ENCODE data around the gene FBN1.

The FBN1 gene

DNA sequence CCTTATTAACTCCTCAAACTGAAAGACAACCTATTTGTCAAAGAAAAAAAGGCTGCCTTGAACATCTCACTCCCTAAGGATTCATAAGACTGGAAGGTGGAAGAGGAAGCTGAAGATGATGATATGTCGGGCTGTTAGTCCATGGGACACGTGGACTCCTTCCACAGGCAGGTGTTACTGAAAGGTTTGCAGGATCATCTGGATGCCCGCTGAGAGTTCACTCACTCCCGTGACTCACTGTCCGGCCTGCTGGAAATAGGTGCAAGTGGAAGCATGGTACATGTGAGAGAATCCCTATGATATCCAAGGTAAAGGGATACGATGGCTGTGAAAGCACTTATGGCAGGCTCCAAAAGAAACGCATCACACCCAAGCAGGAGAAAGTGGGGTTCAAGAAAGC, 33.3 kb upstream of the FBN1 start:
- H3K27me3 ChIP-seq (ENCODE audit: control insufficient read depth in 3 of 3, insufficient read depth in 3 of 3, low read depth in 1 of 3, low read length in 3 of 3), result no peaks in the 10 kb centered on the region
- no peak overlapping the region for H2BK120ac ChIP-seq (ENCODE audit: low read depth, low read length)
- H2BK12ac ChIP-seq (ENCODE audit: low read length), result no peak overlapping the region
- no peaks in the 10 kb centered on the region for H3K79me1 ChIP-seq (ENCODE audit: low read depth, low read length)
- H3K14ac ChIP-seq (ENCODE audit: low read length), result no peak overlapping the region
- no peak overlapping the region for H3K23ac ChIP-seq (ENCODE audit: low read depth, low read length, poor library complexity)
- no peak overlapping the region for H3K4me3 ChIP-seq (ENCODE audit: low read length in 2 of 2)
- H3K4me2 ChIP-seq (ENCODE audit: insufficient read depth, low read length, poor library complexity, severe bottlenecking), result no peak overlapping the region
- no CpG with 5 or more reads among the region's 7 CpGs for WGBS, 2 donors (ENCODE audit: extremely low coverage in 2 of 2, insufficient read length in 2 of 2, insufficient replicate concordance in 1 of 2)
- no peaks in the 10 kb centered on the region for H3K36me3 ChIP-seq (replicated peaks in 1 of 2; ENCODE audit: control insufficient read depth in 2 of 2, insufficient read depth in 2 of 2, low read length in 2 of 2)
- no peak overlapping the region for H3K4ac ChIP-seq (ENCODE audit: low read length)
- no peak overlapping the region for H2BK5ac ChIP-seq (ENCODE audit: low read length)
- H4K91ac ChIP-seq (ENCODE audit: low read depth, low read length, poor library complexity), result no peak overlapping the region
- H3K9ac ChIP-seq (ENCODE audit: low read depth, low read length, poor library complexity), result no peak overlapping the region
- no peak overlapping the region for H2BK15ac ChIP-seq (ENCODE audit: low read length)
- H3K9me3 ChIP-seq (replicated peaks in 1 of 2; ENCODE audit: control insufficient read depth in 2 of 2, insufficient read depth in 1 of 2, low read depth in 1 of 2, low read length in 2 of 2), result no peaks in the 10 kb centered on the region
- H3K18ac ChIP-seq (ENCODE audit: low read length), result no peak overlapping the region
- no peaks in the 10 kb centered on the region for H3K4me1 ChIP-seq (ENCODE audit: control insufficient read depth in 2 of 2, insufficient read depth in 1 of 2, low read depth in 1 of 2, low read length in 2 of 2)
- no peak overlapping the region for H2AK5ac ChIP-seq (ENCODE audit: low read depth, low read length)
- no peak overlapping the region for H3K27ac ChIP-seq (replicated peaks; ENCODE audit: low read length)
- H4K8ac ChIP-seq (ENCODE audit: low read depth, low read length), result no peak overlapping the region
- H2AFZ ChIP-seq (ENCODE audit: low read length), result no peak overlapping the region
- no peak for DNase-seq (ENCODE audit: low spot score)

DNA sequence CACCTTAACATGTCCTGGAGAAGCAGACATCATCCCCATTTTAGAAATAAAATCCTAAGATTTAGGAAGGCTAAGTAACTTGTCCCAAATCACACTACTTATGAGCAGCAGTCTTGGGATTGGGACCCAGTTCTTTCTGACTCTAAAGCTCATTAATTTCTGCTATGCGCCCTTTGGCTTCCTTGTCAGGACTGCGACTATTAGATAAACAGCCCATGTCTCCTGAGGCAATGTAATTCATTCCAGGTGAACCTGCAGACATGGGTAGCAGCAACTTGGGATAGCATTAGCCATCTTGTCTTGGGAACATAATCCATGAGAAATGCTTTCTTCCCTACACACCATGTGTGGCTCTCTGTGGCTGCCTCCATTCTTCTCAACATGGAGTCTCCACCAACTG, 32.3 kb upstream of the FBN1 start:
- Histone ChIP-seq H3K4me3 (ENCODE audit: low read length in 2 of 2) (no peak overlapping the region), H4K8ac (ENCODE audit: low read depth, low read length) (no peak overlapping the region), H3K9me3 (replicated peaks in 1 of 2; ENCODE audit: control insufficient read depth in 2 of 2, insufficient read depth in 1 of 2, low read depth in 1 of 2, low read length in 2 of 2) (no peaks in the 10 kb centered on the region), H3K18ac (ENCODE audit: low read length) (no peak overlapping the region), H3K27ac (replicated peaks; ENCODE audit: low read length) (no peak overlapping the region), H2BK12ac (ENCODE audit: low read length) (no peak overlapping the region), H4K91ac (ENCODE audit: low read depth, low read length, poor library complexity) (no peak overlapping the region), H3K9ac (ENCODE audit: low read depth, low read length, poor library complexity) (no peak overlapping the region), H3K4ac (ENCODE audit: low read length) (no peak overlapping the region), H2BK5ac (ENCODE audit: low read length) (no peak overlapping the region), H3K27me3 (ENCODE audit: control insufficient read depth in 3 of 3, insufficient read depth in 3 of 3, low read depth in 1 of 3, low read length in 3 of 3) (no peaks in the 10 kb centered on the region), H3K4me2 (ENCODE audit: insufficient read depth, low read length, poor library complexity, severe bottlenecking) (no peak overlapping the region), H3K4me1 (ENCODE audit: control insufficient read depth in 2 of 2, insufficient read depth in 1 of 2, low read depth in 1 of 2, low read length in 2 of 2) (no peaks in the 10 kb centered on the region), H3K79me1 (ENCODE audit: low read depth, low read length) (no peaks in the 10 kb centered on the region), H2BK120ac (ENCODE audit: low read depth, low read length) (no peak overlapping the region), H3K36me3 (replicated peaks in 1 of 2; ENCODE audit: control insufficient read depth in 2 of 2, insufficient read depth in 2 of 2, low read length in 2 of 2) (no peaks in the 10 kb centered on the region), H3K23ac (ENCODE audit: low read depth, low read length, poor library complexity) (no peak overlapping the region), H2AFZ (ENCODE audit: low read length) (no peak overlapping the region), H2AK5ac (ENCODE audit: low read depth, low read length) (no peak overlapping the region), H2BK15ac (ENCODE audit: low read length) (no peak overlapping the region), H3K14ac (ENCODE audit: low read length) (no peak overlapping the region)
- no CpG with 5 or more reads among the region's 2 CpGs for WGBS, 2 donors (ENCODE audit: extremely low coverage in 2 of 2, insufficient read length in 2 of 2, insufficient replicate concordance in 1 of 2)
- DNase-seq (ENCODE audit: low spot score), result no peak

DNA sequence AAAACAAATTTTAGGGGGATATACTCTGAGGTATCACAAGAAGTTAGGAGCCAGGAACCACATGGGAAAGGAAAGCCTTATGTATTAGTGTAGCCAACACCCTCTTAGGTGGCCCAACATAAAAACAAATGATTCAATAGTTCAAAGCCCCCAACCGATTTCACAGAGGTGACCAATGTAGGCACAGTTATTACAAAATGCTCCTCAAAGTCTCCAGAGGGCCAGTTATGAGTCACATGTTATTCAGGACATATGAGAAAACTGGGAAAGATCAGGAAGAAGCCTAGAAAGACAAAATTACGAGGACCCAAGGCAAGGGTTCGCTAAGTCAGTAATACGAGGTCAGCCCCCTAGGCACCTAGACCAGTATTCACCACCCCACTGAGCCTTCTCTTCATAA, 29.9 kb upstream of the FBN1 start:
- Histone ChIP-seq H3K9me3 (replicated peaks in 1 of 2; ENCODE audit: control insufficient read depth in 2 of 2, insufficient read depth in 1 of 2, low read depth in 1 of 2, low read length in 2 of 2) (no peaks in the 10 kb centered on the region), H2AK5ac (ENCODE audit: low read depth, low read length) (no peak overlapping the region), H3K27ac (replicated peaks; ENCODE audit: low read length) (no peak overlapping the region), H3K18ac (ENCODE audit: low read length) (no peak overlapping the region), H3K4ac (ENCODE audit: low read length) (no peak overlapping the region), H3K36me3 (replicated peaks in 1 of 2; ENCODE audit: control insufficient read depth in 2 of 2, insufficient read depth in 2 of 2, low read length in 2 of 2) (no peaks in the 10 kb centered on the region), H3K79me1 (ENCODE audit: low read depth, low read length) (no peaks in the 10 kb centered on the region), H3K4me3 (ENCODE audit: low read length in 2 of 2) (no peak overlapping the region), H2BK12ac (ENCODE audit: low read length) (no peak overlapping the region), H3K4me2 (ENCODE audit: insufficient read depth, low read length, poor library complexity, severe bottlenecking) (no peak overlapping the region), H3K27me3 (ENCODE audit: control insufficient read depth in 3 of 3, insufficient read depth in 3 of 3, low read depth in 1 of 3, low read length in 3 of 3) (no peaks in the 10 kb centered on the region), H2BK120ac (ENCODE audit: low read depth, low read length) (no peak overlapping the region), H3K14ac (ENCODE audit: low read length) (no peak overlapping the region), H2BK5ac (ENCODE audit: low read length) (no peak overlapping the region), H2AFZ (ENCODE audit: low read length) (no peak overlapping the region), H4K91ac (ENCODE audit: low read depth, low read length, poor library complexity) (no peak overlapping the region), H2BK15ac (ENCODE audit: low read length) (no peak overlapping the region), H3K23ac (ENCODE audit: low read depth, low read length, poor library complexity) (no peak overlapping the region), H3K4me1 (ENCODE audit: control insufficient read depth in 2 of 2, insufficient read depth in 1 of 2, low read depth in 1 of 2, low read length in 2 of 2) (no peaks in the 10 kb centered on the region), H4K8ac (ENCODE audit: low read depth, low read length) (no peak overlapping the region), H3K9ac (ENCODE audit: low read depth, low read length, poor library complexity) (no peak overlapping the region)
- WGBS, 2 donors (ENCODE audit: extremely low coverage in 2 of 2, insufficient read length in 2 of 2, insufficient replicate concordance in 1 of 2), result no CpG with 5 or more reads among the region's 4 CpGs
- no peak for DNase-seq (ENCODE audit: low spot score)

DNA sequence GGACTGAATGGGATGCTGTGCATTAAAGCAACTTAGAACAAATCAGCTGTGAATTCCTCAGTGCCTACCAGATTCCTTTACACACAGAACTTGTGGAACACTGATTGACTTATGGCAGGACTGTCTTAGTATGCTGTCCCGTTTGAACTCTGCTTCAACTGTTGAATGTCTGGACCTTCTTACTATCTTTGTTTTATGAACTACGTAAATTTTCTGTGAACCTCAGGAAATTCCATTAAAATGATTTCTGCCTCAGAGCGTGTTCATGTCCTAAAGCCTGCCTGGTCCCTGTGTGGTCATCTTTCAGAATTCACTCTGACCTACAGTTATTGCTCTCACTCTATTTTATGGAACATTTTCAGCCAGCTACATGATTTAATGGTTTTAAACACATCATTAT, 29.4 kb upstream of the FBN1 start:
- H3K4ac ChIP-seq (ENCODE audit: low read length), result no peak overlapping the region
- H2BK12ac ChIP-seq (ENCODE audit: low read length), result no peak overlapping the region
- H3K36me3 ChIP-seq (replicated peaks in 1 of 2; ENCODE audit: control insufficient read depth in 2 of 2, insufficient read depth in 2 of 2, low read length in 2 of 2), result no peaks in the 10 kb centered on the region
- no peaks in the 10 kb centered on the region for H3K79me1 ChIP-seq (ENCODE audit: low read depth, low read length)
- no peaks in the 10 kb centered on the region for H3K27me3 ChIP-seq (ENCODE audit: control insufficient read depth in 3 of 3, insufficient read depth in 3 of 3, low read depth in 1 of 3, low read length in 3 of 3)
- H3K4me2 ChIP-seq (ENCODE audit: insufficient read depth, low read length, poor library complexity, severe bottlenecking), result no peak overlapping the region
- no peak overlapping the region for H3K18ac ChIP-seq (ENCODE audit: low read length)
- H3K4me1 ChIP-seq (ENCODE audit: control insufficient read depth in 2 of 2, insufficient read depth in 1 of 2, low read depth in 1 of 2, low read length in 2 of 2), result no peaks in the 10 kb centered on the region
- no peak overlapping the region for H3K14ac ChIP-seq (ENCODE audit: low read length)
- H4K91ac ChIP-seq (ENCODE audit: low read depth, low read length, poor library complexity), result no peak overlapping the region
- no peak overlapping the region for H3K9ac ChIP-seq (ENCODE audit: low read depth, low read length, poor library complexity)
- H3K4me3 ChIP-seq (ENCODE audit: low read length in 2 of 2), result no peak overlapping the region
- no peak overlapping the region for H3K23ac ChIP-seq (ENCODE audit: low read depth, low read length, poor library complexity)
- no peaks in the 10 kb centered on the region for H3K9me3 ChIP-seq (replicated peaks in 1 of 2; ENCODE audit: control insufficient read depth in 2 of 2, insufficient read depth in 1 of 2, low read depth in 1 of 2, low read length in 2 of 2)
- no peak overlapping the region for H3K27ac ChIP-seq (replicated peaks; ENCODE audit: low read length)
- no CpG with 5 or more reads among the region's 3 CpGs for WGBS, 2 donors (ENCODE audit: extremely low coverage in 2 of 2, insufficient read length in 2 of 2, insufficient replicate concordance in 1 of 2)
- no peak for DNase-seq (ENCODE audit: low spot score)
- no peak overlapping the region for H2BK120ac ChIP-seq (ENCODE audit: low read depth, low read length)
- H2AK5ac ChIP-seq (ENCODE audit: low read depth, low read length), result no peak overlapping the region
- no peak overlapping the region for H4K8ac ChIP-seq (ENCODE audit: low read depth, low read length)
- H2BK15ac ChIP-seq (ENCODE audit: low read length), result no peak overlapping the region
- no peak overlapping the region for H2BK5ac ChIP-seq (ENCODE audit: low read length)
- H2AFZ ChIP-seq (ENCODE audit: low read length), result no peak overlapping the region
